ENCODE results near the gene SAV1. TPM values are rescaled to one million over a fixed set of nuclear protein-coding genes. Genes with fewer than 3 reads are reported as not detected.

Gene SAV1
- total RNA-seq, 1 experiment from 2014 or later = 64.1 TPM

DNA sequence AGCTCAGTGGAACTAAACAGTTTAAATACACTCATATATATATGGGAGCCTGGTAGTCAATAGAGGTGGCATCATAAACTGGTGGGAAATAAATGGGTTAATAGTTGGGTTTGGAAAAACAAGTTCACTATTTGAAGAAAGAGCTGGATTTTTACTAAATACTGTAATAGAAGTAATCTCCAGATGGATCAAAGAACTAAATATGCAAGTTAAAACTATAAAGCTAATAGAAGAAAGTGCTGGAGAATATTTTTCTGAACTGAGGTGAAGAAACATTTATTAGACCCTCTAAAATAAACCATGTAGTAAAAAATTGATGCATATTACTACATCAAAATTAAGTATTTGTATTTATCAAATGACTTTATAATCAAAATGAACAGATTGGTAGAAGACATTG, 69.3 kb downstream of the SAV1 start (continued):
- TF ChIP-seq, protein P1, sequence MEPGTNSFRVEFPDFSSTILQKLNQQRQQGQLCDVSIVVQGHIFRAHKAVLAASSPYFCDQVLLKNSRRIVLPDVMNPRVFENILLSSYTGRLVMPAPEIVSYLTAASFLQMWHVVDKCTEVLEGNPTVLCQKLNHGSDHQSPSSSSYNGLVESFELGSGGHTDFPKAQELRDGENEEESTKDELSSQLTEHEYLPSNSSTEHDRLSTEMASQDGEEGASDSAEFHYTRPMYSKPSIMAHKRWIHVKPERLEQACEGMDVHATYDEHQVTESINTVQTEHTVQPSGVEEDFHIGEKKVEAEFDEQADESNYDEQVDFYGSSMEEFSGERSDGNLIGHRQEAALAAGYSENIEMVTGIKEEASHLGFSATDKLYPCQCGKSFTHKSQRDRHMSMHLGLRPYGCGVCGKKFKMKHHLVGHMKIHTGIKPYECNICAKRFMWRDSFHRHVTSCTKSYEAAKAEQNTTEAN (CRISPR knock-in tag; IDR thresholded peaks at IDR 0.05) = no peak
- no peak for TF ChIP-seq AFF4 (CRISPR knock-in tag; IDR thresholded peaks at IDR 0.05; ENCODE audit: borderline replicate concordance)
- TF ChIP-seq OVOL2 (CRISPR knock-in tag; IDR thresholded peaks at IDR 0.05; ENCODE audit: borderline replicate concordance) = no peak
- TF ChIP-seq, protein P2, sequence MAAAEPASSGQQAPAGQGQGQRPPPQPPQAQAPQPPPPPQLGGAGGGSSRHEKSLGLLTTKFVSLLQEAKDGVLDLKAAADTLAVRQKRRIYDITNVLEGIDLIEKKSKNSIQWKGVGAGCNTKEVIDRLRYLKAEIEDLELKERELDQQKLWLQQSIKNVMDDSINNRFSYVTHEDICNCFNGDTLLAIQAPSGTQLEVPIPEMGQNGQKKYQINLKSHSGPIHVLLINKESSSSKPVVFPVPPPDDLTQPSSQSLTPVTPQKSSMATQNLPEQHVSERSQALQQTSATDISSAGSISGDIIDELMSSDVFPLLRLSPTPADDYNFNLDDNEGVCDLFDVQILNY (CRISPR knock-in tag; IDR thresholded peaks at IDR 0.05) = no peak
- no peak for TF ChIP-seq EMX1 (CRISPR knock-in tag; IDR thresholded peaks at IDR 0.05)
- TF ChIP-seq ZNF263 (CRISPR knock-in tag; IDR thresholded peaks at IDR 0.05; ENCODE audit: low read depth) = no peak
- TF ChIP-seq RELA (CRISPR knock-in tag; IDR thresholded peaks at IDR 0.05; ENCODE audit: borderline replicate concordance) = no peak
- TF ChIP-seq ETV6 (CRISPR knock-in tag; IDR thresholded peaks at IDR 0.05) = no peak
- no peak for TF ChIP-seq JUN (CRISPR knock-in tag; IDR thresholded peaks at IDR 0.05)

GRCh38 chr14:50594577-50595316, 73.4 kb downstream of the SAV1 start:
- Mint-ChIP-seq H3K4me1 (peaks cover 15% of the 10 kb centered on the region), H3K4me3 (no peak overlapping the region), H3K27me3 (ENCODE audit: low read depth) (no peaks in the 10 kb centered on the region), H3K36me3 (no peaks in the 10 kb centered on the region; the same call in 1 of the 2 replicates), H3K9me3 (peaks cover 6% of the 10 kb centered on the region; the same call in 1 of the 2 replicates), H3K27ac (peak overlapping the region; percentile 77)
- ChIA-PET CTCF (interaction anchor here (0.7 to 1.0 kb wide), 3 partner anchors 151 to 349 kb away, joined by 3 read pairs; no protein-coding TSS in a partner anchor), POLR2A (interaction anchor here (0.6 kb wide), 1 partner anchor 325 kb away, joined by 5 read pairs; no protein-coding TSS in a partner anchor)
- ATAC-seq (peak; percentile 61), DNase-seq (ENCODE audit: low spot score) (no peak)
- no peak for TF ChIP-seq EMX1 (CRISPR knock-in tag; IDR thresholded peaks at IDR 0.05)
- TF ChIP-seq FOXJ3 (CRISPR knock-in tag; IDR thresholded peaks at IDR 0.05; ENCODE audit: borderline replicate concordance) = no peak
- no peak for TF ChIP-seq ZNF219 (CRISPR knock-in tag; IDR thresholded peaks at IDR 0.05; ENCODE audit: borderline replicate concordance)

GRCh38 chr14:50590464-50590863, 77.6 kb downstream of the SAV1 start:
- POLR2A ChIA-PET = no interaction called here
- CTCF ChIA-PET = no interaction called here
- no peak for ATAC-seq
- TF ChIP-seq ZNF219 (CRISPR knock-in tag; IDR thresholded peaks at IDR 0.05; ENCODE audit: borderline replicate concordance) = no peak
- TF ChIP-seq CDX4 (CRISPR knock-in tag; IDR thresholded peaks at IDR 0.05; ENCODE audit: borderline replicate concordance) = no peak
- TF ChIP-seq NR1H2 (CRISPR knock-in tag; IDR thresholded peaks at IDR 0.05) = no peak
- TF ChIP-seq, protein P2 (CRISPR knock-in tag; IDR thresholded peaks at IDR 0.05) = no peak
- TF ChIP-seq, protein P3, sequence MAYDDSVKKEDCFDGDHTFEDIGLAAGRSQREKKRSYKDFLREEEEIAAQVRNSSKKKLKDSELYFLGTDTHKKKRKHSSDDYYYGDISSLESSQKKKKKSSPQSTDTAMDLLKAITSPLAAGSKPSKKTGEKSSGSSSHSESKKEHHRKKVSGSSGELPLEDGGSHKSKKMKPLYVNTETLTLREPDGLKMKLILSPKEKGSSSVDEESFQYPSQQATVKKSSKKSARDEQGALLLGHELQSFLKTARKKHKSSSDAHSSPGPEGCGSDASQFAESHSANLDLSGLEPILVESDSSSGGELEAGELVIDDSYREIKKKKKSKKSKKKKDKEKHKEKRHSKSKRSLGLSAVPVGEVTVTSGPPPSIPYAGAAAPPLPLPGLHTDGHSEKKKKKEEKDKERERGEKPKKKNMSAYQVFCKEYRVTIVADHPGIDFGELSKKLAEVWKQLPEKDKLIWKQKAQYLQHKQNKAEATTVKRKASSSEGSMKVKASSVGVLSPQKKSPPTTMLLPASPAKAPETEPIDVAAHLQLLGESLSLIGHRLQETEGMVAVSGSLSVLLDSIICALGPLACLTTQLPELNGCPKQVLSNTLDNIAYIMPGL (CRISPR knock-in tag; IDR thresholded peaks at IDR 0.05) = no peak
- TF ChIP-seq ZNF532 (CRISPR knock-in tag; IDR thresholded peaks at IDR 0.05; ENCODE audit: borderline replicate concordance) = no peak
- no peak for TF ChIP-seq NR2C2 (CRISPR knock-in tag; IDR thresholded peaks at IDR 0.05)
- no peak for TF ChIP-seq JAZF1 (CRISPR knock-in tag; IDR thresholded peaks at IDR 0.05)

More at GRCh38 chr14:50590464-50590863, 77.6 kb downstream of the SAV1 start:
- Mint-ChIP-seq H3K36me3 (no peaks in the 10 kb centered on the region), H3K27me3 (ENCODE audit: low read depth) (no peaks in the 10 kb centered on the region), H3K27ac (no peak overlapping the region), H3K9me3 (peaks cover 6% of the 10 kb centered on the region; the same call in 1 of the 2 replicates), H3K4me3 (no peak overlapping the region), H3K4me1 (peaks cover 13% of the 10 kb centered on the region)
- no peak for DNase-seq (ENCODE audit: low spot score)
